ENCODE results near the gene CDADC1. TPM values are rescaled to one million over a fixed set of nuclear protein-coding genes. Genes with fewer than 3 reads are reported as not detected.

The CDADC1 gene
- polyA plus RNA-seq, 1 donor from 2014 or later = 11.6 TPM

DNA sequence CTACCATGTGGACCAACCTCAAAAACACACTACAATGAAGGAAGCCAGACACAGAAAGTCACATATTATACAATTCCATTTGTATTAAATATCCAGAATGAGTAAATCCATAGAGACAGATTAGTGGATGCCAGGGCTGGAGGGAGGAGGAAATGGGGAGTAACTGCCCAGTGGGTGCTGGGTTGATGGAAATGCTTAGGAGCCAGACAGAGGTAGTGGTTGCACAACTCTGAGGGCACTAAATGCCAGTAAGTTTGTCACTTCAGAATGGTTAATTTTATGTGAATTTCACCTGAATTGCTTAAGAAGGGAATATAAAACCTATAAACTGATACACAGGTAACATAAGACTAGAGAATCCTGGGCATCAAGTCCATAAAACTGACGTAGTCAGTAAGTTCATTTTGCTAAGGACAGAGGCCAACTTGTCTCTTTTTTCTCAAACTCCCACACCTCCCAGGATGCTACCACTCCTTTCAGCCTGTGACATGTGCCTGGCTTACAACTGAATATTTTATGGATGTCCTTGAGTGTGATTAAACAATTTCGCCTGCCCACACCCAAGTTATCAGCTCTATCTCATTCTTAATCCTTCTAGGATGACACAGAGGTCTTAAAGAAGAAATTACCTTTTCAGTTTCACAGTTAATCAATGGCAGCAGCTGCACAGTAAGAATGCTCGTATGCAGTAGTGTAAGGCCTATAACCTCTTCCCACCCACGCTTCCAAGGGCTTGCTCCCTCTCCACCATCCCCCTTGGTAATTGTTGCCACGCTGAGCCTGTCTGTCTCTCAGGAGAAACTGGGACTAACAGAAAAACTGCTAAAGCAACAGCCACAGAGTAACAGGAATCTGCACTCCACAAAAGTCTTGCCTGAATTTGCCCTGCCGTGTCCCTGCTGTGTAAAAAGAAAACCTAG lies 33.5 kb upstream of the CDADC1 start:
- Histone ChIP-seq H3K79me2 (replicated peaks; ENCODE audit: insufficient read depth, low read length) (no peaks in the 10 kb centered on the region), H4K20me1 (ENCODE audit: insufficient read depth) (no peaks in the 10 kb centered on the region), H3K27me3 (ENCODE audit: insufficient read depth, low read depth, low read length) (peaks cover 24% of the 10 kb centered on the region), H3F3A (ENCODE audit: insufficient read depth, low read length, poor library complexity, severe bottlenecking) (no peaks in the 10 kb centered on the region), H3K4me3 (ENCODE audit: low read length) (no peak overlapping the region), H2AFZ (ENCODE audit: low read depth, low read length) (no peak overlapping the region), H3K9me3 (ENCODE audit: low read length) (no peaks in the 10 kb centered on the region), H3K9ac (ENCODE audit: low read length) (no peak overlapping the region), H3K4me2 (ENCODE audit: low read length) (no peak overlapping the region), H3K27ac (ENCODE audit: low read length) (no peak overlapping the region), H3K9me2 (ENCODE audit: insufficient read depth, low read length) (no peaks in the 10 kb centered on the region), H3K36me3 (ENCODE audit: insufficient read depth, low read length) (no peaks in the 10 kb centered on the region)
- TF ChIP-seq TAF1 (IDR thresholded peaks at IDR 0.05; ENCODE audit: low read depth) = no peak
- TF ChIP-seq MXI1 (conservative IDR thresholded peaks at IDR 0.05; ENCODE audit: poor library complexity, severe bottlenecking) = no peak
- TF ChIP-seq, protein P1, sequence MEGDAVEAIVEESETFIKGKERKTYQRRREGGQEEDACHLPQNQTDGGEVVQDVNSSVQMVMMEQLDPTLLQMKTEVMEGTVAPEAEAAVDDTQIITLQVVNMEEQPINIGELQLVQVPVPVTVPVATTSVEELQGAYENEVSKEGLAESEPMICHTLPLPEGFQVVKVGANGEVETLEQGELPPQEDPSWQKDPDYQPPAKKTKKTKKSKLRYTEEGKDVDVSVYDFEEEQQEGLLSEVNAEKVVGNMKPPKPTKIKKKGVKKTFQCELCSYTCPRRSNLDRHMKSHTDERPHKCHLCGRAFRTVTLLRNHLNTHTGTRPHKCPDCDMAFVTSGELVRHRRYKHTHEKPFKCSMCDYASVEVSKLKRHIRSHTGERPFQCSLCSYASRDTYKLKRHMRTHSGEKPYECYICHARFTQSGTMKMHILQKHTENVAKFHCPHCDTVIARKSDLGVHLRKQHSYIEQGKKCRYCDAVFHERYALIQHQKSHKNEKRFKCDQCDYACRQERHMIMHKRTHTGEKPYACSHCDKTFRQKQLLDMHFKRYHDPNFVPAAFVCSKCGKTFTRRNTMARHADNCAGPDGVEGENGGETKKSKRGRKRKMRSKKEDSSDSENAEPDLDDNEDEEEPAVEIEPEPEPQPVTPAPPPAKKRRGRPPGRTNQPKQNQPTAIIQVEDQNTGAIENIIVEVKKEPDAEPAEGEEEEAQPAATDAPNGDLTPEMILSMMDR (IDR thresholded peaks at IDR 0.05; ENCODE audit: poor library complexity, severe bottlenecking) = no peak
- no peak for TF ChIP-seq SMC3 (conservative IDR thresholded peaks at IDR 0.05; ENCODE audit: poor library complexity)
- no peak for TF ChIP-seq RAD21 (conservative IDR thresholded peaks at IDR 0.05)
- TF ChIP-seq, protein P2, sequence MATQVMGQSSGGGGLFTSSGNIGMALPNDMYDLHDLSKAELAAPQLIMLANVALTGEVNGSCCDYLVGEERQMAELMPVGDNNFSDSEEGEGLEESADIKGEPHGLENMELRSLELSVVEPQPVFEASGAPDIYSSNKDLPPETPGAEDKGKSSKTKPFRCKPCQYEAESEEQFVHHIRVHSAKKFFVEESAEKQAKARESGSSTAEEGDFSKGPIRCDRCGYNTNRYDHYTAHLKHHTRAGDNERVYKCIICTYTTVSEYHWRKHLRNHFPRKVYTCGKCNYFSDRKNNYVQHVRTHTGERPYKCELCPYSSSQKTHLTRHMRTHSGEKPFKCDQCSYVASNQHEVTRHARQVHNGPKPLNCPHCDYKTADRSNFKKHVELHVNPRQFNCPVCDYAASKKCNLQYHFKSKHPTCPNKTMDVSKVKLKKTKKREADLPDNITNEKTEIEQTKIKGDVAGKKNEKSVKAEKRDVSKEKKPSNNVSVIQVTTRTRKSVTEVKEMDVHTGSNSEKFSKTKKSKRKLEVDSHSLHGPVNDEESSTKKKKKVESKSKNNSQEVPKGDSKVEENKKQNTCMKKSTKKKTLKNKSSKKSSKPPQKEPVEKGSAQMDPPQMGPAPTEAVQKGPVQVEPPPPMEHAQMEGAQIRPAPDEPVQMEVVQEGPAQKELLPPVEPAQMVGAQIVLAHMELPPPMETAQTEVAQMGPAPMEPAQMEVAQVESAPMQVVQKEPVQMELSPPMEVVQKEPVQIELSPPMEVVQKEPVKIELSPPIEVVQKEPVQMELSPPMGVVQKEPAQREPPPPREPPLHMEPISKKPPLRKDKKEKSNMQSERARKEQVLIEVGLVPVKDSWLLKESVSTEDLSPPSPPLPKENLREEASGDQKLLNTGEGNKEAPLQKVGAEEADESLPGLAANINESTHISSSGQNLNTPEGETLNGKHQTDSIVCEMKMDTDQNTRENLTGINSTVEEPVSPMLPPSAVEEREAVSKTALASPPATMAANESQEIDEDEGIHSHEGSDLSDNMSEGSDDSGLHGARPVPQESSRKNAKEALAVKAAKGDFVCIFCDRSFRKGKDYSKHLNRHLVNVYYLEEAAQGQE (IDR thresholded peaks at IDR 0.05; ENCODE audit: borderline replicate concordance) = no peak

DNA sequence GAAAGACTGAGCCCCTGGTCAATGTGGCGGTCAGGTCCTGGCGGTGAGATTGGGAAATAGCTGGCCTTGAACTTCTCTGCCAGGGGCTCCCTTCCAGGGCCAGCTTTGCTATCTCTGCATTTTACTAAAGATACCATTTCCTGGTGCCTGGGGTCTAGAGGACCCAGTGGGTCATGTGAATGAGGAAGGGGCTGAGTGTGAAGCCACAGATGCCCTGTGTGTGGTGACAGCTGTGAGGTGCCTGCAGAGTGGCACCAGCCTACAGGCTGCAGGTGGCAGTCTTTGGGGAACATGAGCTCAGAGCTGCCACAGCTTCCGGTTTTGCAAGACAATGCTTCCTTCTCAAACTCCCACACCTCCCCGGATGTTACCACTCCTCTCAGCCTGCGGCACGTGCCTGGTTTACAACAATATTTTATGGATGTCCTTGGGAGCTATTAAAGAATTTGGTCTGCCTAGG lies 32.8 kb upstream of the CDADC1 start:
- Histone ChIP-seq H3F3A (ENCODE audit: insufficient read depth, low read length, poor library complexity, severe bottlenecking) (no peaks in the 10 kb centered on the region), H3K79me2 (replicated peaks; ENCODE audit: insufficient read depth, low read length) (no peaks in the 10 kb centered on the region), H3K4me2 (ENCODE audit: low read length) (no peak overlapping the region), H2AFZ (ENCODE audit: low read depth, low read length) (no peak overlapping the region), H3K27me3 (ENCODE audit: insufficient read depth, low read depth, low read length) (peaks cover 31% of the 10 kb centered on the region), H3K27ac (ENCODE audit: low read length) (no peak overlapping the region), H3K4me3 (ENCODE audit: low read length) (no peak overlapping the region), H3K9me2 (ENCODE audit: insufficient read depth, low read length) (no peaks in the 10 kb centered on the region), H4K20me1 (ENCODE audit: insufficient read depth) (no peaks in the 10 kb centered on the region), H3K9me3 (ENCODE audit: low read length) (no peaks in the 10 kb centered on the region), H3K36me3 (ENCODE audit: insufficient read depth, low read length) (no peaks in the 10 kb centered on the region), H3K9ac (ENCODE audit: low read length) (no peak overlapping the region)
- no peak for TF ChIP-seq EZH2 (IDR thresholded peaks at IDR 0.05; ENCODE audit: borderline replicate concordance, insufficient read depth, low read length, poor library complexity, severe bottlenecking)
- no peak for TF ChIP-seq TAF1 (IDR thresholded peaks at IDR 0.05; ENCODE audit: low read depth)
- TF ChIP-seq, protein P1 (IDR thresholded peaks at IDR 0.05; ENCODE audit: poor library complexity, severe bottlenecking) = no peak
- TF ChIP-seq MXI1 (conservative IDR thresholded peaks at IDR 0.05; ENCODE audit: poor library complexity, severe bottlenecking) = no peak
- TF ChIP-seq, protein P2 (IDR thresholded peaks at IDR 0.05; ENCODE audit: borderline replicate concordance) = no peak
- no peak for TF ChIP-seq SMC3 (conservative IDR thresholded peaks at IDR 0.05; ENCODE audit: poor library complexity)
- TF ChIP-seq POLR2AphosphoS5 (IDR thresholded peaks at IDR 0.05) = no peak
- TF ChIP-seq RAD21 (conservative IDR thresholded peaks at IDR 0.05) = no peak
- no peak for TF ChIP-seq EP300 (conservative IDR thresholded peaks at IDR 0.05; ENCODE audit: poor library complexity, severe bottlenecking)

Measured in neural cell (in vitro differentiated cells).